LNCAP (cell line): ENCODE data around the gene ANGEL1.

Experiments
- TF ChIP-seq, protein P1 (sequence below): fragments of 450-650 bp; IDR thresholded peaks from 2 replicates; pipeline ENCODE4 v1.5.1; 2017; ENCODE audit warnings: mild to moderate bottlenecking

ANGEL1 gene

DNA sequence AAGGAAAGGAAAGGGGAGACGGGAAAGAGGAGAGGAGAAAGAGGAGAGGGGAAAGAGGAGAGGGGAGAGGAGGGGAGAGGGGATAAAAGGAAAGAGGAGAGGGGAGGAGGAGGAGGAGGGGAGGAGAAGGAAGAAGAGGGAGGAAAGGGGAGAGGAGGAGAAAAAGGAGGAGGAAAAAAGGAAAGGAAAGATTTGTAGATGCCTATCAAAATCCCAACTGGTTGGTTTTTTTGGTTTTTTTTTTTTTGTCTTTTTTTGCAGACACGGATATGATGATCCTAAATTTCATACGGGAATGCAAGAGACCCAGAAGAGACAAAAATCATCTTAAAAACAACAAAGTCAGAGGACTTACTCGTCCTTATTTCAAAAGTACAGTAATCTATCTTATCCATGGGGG, 19.4 kb downstream of the ANGEL1 start:
- TF ChIP-seq, protein P1, sequence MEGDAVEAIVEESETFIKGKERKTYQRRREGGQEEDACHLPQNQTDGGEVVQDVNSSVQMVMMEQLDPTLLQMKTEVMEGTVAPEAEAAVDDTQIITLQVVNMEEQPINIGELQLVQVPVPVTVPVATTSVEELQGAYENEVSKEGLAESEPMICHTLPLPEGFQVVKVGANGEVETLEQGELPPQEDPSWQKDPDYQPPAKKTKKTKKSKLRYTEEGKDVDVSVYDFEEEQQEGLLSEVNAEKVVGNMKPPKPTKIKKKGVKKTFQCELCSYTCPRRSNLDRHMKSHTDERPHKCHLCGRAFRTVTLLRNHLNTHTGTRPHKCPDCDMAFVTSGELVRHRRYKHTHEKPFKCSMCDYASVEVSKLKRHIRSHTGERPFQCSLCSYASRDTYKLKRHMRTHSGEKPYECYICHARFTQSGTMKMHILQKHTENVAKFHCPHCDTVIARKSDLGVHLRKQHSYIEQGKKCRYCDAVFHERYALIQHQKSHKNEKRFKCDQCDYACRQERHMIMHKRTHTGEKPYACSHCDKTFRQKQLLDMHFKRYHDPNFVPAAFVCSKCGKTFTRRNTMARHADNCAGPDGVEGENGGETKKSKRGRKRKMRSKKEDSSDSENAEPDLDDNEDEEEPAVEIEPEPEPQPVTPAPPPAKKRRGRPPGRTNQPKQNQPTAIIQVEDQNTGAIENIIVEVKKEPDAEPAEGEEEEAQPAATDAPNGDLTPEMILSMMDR: no peak

DNA sequence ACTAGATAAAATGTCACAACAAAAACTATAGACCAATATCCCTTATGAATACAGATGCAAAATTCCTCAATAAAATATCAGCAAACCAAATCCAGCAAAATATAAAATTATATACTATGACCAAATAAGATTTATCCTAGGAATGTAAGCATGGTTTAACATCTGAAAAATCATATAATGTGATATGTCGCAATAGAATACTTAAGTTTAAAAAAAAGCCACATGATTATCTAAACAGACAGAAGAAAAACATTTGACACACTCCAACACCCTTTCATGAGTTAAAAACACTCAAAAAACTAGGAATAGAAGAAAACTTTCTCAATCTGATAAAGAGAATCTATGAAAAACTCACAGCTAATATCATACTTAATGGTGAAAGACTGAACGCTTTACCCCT, 20.3 kb downstream of the ANGEL1 start:
- TF ChIP-seq, protein P1: no peak

DNA sequence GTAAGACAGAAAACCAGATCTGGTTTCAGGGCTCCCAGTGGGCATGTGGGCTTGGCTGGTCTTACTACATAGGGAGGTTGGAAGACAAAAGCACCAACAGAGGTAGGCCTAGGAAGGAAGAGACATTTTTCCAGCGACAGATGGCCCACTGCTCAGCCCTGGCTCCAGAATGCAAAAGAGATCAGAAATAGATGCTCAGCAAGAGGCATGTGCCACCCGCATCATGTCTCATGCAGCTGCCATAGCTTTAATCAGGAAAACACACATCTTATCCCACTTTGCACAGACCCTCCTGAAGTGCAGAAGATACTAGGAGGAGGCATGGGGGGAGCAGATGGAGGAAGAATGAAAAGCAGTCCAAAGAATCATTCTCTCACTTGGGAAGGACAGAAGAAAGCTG, 26.1 kb downstream of the ANGEL1 start:
- TF ChIP-seq, protein P1: no peak

DNA sequence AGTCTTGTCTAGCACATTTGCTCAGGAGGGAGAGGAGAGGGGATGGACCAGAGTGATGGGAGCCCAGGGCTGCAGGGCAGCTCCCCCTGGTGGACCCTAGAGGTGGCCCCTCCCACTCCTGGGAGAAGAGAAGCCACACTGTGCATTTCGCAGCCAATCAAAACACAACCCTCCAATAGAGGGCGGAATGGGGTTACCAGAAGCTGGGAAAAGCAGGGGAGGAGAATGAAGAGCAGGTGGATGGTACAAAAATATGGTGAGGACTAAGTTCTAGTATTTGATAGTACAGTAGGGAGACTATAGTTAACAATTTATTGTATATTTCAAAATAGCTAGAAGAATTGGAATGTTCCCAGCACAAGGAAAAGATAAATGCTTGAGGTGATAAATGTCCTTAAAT, 27.8 kb downstream of the ANGEL1 start:
- TF ChIP-seq, protein P1: peak; percentile 73

DNA sequence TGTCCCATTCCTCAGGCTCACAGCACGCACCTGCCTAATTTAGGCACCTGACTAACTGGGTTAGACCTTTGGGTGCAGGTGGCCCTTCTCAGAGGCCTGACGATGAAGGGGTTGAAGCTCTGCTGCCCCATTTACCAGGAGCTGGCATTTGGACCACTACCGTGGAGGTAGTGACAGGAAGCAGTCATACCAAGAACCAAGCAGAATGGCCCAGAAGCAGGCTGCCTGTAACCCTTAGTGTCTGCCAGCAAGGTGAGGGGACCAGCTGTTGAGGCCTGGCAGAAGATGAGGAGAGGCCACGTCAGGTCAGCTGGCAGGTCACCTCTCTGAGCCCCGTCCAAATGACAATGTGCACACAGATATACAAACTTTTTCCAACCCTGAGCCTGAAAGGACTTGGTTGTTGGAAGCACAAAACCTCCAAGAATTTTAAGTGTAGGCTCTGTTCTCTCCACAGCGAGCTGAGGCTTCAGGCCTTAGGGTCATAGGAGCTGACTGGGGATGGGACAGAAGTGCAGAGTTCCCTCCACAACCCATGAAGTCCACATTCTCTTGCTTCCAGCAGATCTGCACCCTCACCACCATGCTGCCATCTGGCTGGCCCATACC, 28.3 kb downstream of the ANGEL1 start:
- TF ChIP-seq, protein P1: no peak

DNA sequence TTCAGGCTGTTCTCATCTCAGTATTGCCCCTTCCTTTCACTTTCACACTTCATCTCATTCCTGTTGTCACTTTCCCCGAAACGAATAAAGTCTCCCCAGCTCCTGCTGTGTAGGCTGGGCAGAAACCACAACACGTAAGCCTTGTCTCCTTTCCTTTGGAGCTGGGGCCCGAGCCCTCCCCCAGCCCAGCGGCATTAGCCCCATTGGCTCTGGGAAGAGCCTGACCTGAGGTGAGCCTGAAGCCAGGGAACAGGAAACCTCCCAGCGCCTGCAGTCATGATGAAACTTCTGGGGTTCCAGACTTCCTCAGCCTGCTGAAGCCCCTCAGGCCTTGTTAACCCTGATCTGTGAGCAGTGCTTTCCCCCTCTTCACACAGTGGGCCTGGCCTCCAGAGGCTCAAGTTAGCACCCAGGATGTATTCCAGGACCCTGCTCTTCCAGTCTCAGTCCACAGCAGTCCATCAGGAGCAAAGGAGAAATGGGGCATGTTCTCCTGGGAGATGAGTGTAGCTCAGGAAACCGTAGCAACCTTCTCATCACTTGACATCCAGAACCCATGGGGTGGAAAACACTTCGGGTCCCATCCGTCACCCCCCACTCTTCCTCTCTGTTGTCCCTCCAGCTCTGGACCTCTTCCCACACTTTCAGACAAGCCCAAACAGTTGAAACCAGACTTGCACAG, 29.7 kb downstream of the ANGEL1 start:
- TF ChIP-seq, protein P1: no peak

DNA sequence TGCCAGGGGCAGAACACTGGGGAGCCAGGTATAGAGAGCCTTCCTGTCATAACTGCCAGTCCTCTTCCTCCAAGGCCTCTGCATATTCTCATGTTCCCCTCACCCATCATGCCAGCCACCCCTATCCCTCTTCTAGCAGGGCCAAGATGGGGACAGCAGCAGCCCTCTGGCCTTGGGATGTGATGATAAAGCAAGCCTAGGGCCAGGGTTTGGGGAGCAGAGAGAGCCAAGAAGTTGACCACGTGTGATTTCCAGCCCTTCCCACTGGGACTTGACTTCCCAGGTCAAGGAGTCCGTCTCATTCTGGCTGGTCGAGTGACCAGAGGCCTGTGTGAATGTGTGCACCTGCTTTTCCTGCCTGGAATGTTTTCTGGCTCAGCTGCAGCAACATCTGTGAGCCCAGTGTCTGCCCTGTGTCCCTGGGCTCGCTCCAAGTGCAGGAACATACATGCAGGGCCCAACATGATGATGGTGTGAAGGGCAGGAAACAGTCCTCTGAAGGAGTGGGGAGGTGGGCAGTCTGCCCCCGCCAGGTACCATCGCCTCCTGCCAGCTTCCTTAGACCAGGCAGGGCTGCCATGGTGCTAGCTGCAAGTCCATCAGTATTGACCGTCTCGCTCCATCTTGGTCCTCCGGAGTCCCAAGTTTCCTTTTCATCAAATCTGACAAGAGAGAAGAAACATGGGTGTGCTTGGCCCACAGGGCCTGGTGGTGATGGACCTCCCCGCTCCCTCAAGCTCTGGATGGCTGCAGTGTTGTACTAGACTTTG, 30.4 kb downstream of the ANGEL1 start:
- TF ChIP-seq, protein P1: no peak
